Breast epithelium (tissue), 3 donors: ENCODE results near the gene PPP1R12B.
"Not testable (repeated sequence)": the region's sequence is repeated elsewhere in the genome, so short reads cannot be mapped to it uniquely, and the experiment has no call there.

Source experiments
- POLR2AphosphoS5 ChIP-seq, 3 donors: sonication (generic); formaldehyde crosslinking; IDR thresholded peaks; one replicate each; pipeline ENCODE4 v1.6.1; 2017; ENCODE audit warnings: antibody characterized with exemption in 3 of 3
- TF ChIP-seq, protein P1 (sequence below), 3 donors: fragments of 450-650 bp; IDR thresholded peaks; one replicate each; pipeline ENCODE4 v1.5.1; 2016 to 2017; ENCODE audit warnings: antibody characterized with exemption in 3 of 3, mild to moderate bottlenecking in 3 of 3, moderate library complexity in 3 of 3

DNA sequence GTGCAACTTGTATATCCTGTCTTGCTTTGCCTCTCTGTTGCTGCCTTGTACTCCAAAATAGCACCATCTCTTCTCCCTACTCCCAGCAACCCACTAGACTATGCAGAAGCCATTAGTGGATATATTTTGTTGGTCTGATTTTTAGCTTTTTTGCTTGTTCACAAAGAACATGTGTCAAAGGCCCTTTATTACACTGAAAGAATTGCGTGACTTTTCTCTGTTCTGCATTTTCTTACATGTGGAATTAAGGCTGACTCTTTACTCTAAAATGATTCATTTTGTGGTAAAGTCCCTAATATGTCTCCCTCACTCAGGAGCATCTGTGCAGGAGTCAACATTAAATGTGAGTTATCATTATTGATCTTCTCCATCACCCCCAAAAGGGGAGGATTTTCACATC, 182.2 kb downstream of the PPP1R12B start:
- TF ChIP-seq, protein P1, sequence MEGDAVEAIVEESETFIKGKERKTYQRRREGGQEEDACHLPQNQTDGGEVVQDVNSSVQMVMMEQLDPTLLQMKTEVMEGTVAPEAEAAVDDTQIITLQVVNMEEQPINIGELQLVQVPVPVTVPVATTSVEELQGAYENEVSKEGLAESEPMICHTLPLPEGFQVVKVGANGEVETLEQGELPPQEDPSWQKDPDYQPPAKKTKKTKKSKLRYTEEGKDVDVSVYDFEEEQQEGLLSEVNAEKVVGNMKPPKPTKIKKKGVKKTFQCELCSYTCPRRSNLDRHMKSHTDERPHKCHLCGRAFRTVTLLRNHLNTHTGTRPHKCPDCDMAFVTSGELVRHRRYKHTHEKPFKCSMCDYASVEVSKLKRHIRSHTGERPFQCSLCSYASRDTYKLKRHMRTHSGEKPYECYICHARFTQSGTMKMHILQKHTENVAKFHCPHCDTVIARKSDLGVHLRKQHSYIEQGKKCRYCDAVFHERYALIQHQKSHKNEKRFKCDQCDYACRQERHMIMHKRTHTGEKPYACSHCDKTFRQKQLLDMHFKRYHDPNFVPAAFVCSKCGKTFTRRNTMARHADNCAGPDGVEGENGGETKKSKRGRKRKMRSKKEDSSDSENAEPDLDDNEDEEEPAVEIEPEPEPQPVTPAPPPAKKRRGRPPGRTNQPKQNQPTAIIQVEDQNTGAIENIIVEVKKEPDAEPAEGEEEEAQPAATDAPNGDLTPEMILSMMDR (IDR thresholded peaks at IDR 0.05): not testable (repeated sequence)
- not testable (repeated sequence) for TF ChIP-seq POLR2AphosphoS5 (IDR thresholded peaks at IDR 0.05)
